ENCODE measurements around the gene ZFX.

DNA sequence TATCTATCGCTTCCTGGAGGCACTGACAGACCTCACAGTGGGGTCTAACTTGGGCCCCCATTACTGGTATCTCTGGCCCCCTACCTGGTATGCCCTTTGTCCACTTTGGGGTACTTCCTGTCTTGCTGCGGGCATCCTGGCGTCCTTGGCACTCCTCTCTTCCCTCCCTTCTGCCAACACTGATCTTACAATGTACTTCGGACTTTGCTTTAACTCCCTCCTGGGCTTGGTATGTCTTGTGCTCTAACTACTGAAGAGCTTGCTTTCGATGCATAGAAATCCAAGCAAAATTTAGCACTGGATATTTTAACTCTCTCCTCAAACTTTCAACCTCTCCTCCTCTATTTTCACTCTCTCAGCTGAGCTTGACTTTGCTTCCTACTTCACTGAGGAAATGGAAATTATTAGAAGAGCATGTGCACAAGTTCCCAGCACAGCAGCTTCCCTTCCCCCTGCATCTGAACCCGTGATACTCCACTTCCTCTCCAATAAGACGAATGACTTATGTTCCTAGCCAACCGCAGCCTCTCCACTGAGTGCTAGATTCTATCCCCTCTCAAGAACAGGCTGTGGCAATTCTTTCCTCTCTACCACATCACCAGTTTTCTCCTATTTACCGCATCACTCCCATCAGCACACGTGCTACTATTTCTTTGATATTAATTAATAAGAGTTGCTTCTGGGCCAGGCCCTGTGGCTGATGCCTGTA is 111.5 kb downstream of the ZFX start:
- TF ChIP-seq CEBPB (IDR thresholded peaks at IDR 0.05; ENCODE audit: borderline replicate concordance in 1 of 2, low read depth in 2 of 2, low read length in 2 of 2) (no peak), HCFC1 (IDR thresholded peaks at IDR 0.05; ENCODE audit: low read length) (no peak), POLR2A (IDR thresholded peaks at IDR 0.05; ENCODE audit: low read depth, low read length) (no peak), ZNF274 (IDR thresholded peaks at IDR 0.05; ENCODE audit: insufficient read depth, insufficient read length) (no peak), SIX5 (IDR thresholded peaks at IDR 0.05; ENCODE audit: low read depth, low read length, severe bottlenecking) (no peak), MYC (IDR thresholded peaks at IDR 0.05; ENCODE audit: insufficient read depth, insufficient read length, insufficient replicate concordance, low read length, severe bottlenecking) (no peak), SREBF1 (IDR thresholded peaks at IDR 0.05; ENCODE audit: low read length) (no peak), GABPA (IDR thresholded peaks at IDR 0.05; ENCODE audit: low read depth) (no peak), EZH2 (IDR thresholded peaks at IDR 0.05; ENCODE audit: borderline replicate concordance, control insufficient read depth, low read depth, low read length) (no peak), RELA (IDR thresholded peaks at IDR 0.05; ENCODE audit: borderline replicate concordance, partially characterized antibody) (no peak), ASH2L (IDR thresholded peaks at IDR 0.05; ENCODE audit: borderline replicate concordance, low read depth) (no peak)
- TF ChIP-seq, protein P1, sequence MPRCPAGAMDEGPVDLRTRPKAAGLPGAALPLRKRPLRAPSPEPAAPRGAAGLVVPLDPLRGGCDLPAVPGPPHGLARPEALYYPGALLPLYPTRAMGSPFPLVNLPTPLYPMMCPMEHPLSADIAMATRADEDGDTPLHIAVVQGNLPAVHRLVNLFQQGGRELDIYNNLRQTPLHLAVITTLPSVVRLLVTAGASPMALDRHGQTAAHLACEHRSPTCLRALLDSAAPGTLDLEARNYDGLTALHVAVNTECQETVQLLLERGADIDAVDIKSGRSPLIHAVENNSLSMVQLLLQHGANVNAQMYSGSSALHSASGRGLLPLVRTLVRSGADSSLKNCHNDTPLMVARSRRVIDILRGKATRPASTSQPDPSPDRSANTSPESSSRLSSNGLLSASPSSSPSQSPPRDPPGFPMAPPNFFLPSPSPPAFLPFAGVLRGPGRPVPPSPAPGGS (IDR thresholded peaks at IDR 0.05; ENCODE audit: borderline replicate concordance, insufficient read depth, low read depth, low read length, poor library complexity, severe bottlenecking) = no peak
- TF ChIP-seq, protein P2, sequence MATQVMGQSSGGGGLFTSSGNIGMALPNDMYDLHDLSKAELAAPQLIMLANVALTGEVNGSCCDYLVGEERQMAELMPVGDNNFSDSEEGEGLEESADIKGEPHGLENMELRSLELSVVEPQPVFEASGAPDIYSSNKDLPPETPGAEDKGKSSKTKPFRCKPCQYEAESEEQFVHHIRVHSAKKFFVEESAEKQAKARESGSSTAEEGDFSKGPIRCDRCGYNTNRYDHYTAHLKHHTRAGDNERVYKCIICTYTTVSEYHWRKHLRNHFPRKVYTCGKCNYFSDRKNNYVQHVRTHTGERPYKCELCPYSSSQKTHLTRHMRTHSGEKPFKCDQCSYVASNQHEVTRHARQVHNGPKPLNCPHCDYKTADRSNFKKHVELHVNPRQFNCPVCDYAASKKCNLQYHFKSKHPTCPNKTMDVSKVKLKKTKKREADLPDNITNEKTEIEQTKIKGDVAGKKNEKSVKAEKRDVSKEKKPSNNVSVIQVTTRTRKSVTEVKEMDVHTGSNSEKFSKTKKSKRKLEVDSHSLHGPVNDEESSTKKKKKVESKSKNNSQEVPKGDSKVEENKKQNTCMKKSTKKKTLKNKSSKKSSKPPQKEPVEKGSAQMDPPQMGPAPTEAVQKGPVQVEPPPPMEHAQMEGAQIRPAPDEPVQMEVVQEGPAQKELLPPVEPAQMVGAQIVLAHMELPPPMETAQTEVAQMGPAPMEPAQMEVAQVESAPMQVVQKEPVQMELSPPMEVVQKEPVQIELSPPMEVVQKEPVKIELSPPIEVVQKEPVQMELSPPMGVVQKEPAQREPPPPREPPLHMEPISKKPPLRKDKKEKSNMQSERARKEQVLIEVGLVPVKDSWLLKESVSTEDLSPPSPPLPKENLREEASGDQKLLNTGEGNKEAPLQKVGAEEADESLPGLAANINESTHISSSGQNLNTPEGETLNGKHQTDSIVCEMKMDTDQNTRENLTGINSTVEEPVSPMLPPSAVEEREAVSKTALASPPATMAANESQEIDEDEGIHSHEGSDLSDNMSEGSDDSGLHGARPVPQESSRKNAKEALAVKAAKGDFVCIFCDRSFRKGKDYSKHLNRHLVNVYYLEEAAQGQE (IDR thresholded peaks at IDR 0.05; ENCODE audit: low read depth, low read length) = no peak
- TF ChIP-seq, protein P3, sequence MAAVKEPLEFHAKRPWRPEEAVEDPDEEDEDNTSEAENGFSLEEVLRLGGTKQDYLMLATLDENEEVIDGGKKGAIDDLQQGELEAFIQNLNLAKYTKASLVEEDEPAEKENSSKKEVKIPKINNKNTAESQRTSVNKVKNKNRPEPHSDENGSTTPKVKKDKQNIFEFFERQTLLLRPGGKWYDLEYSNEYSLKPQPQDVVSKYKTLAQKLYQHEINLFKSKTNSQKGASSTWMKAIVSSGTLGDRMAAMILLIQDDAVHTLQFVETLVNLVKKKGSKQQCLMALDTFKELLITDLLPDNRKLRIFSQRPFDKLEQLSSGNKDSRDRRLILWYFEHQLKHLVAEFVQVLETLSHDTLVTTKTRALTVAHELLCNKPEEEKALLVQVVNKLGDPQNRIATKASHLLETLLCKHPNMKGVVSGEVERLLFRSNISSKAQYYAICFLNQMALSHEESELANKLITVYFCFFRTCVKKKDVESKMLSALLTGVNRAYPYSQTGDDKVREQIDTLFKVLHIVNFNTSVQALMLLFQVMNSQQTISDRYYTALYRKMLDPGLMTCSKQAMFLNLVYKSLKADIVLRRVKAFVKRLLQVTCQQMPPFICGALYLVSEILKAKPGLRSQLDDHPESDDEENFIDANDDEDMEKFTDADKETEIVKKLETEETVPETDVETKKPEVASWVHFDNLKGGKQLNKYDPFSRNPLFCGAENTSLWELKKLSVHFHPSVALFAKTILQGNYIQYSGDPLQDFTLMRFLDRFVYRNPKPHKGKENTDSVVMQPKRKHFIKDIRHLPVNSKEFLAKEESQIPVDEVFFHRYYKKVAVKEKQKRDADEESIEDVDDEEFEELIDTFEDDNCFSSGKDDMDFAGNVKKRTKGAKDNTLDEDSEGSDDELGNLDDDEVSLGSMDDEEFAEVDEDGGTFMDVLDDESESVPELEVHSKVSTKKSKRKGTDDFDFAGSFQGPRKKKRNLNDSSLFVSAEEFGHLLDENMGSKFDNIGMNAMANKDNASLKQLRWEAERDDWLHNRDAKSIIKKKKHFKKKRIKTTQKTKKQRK (IDR thresholded peaks at IDR 0.05; ENCODE audit: low read depth, low read length) = no peak
